ENCODE measurements around the gene CHSY1. TPM values are rescaled to one million over a fixed set of nuclear protein-coding genes. Genes with fewer than 3 reads are reported as not detected.

Gene CHSY1
- total RNA-seq, 4 donors from 2014 or later = 19.2 to 36.8 (median 28.1) TPM

DNA sequence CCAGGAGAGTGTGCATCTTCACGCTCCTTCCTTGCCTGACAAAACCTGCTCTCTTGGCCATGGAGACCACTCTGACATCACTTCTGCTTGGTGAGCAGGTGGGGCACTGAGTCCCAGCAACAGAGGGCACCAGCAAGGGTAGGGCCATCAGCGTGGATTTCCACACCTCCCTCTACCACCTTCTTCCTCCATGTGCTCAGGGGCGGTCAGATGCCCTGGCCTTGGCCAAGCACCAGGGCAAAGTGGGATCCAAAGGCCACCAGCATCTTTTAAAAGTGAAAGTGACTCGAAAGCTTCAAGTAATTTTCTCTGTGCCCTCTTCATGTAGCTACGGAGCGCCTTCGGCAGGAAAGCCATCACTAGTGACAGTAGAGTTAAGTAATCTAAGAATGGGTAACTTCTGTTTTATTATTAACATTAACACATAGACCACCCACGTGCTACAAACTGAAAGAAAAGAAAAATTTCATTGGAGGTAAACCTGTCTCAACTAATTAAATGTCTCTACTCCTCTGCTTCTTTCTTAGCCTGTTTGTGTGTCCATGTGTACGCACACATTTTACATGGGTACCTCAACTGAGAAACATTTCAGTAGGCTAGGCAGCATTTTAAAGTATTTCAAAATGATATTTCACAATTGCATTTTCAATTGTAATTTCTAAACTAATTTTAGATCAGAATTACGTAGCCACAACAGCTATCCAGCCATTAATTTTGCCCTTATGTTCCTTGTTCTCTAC is 57.9 kb downstream of the CHSY1 start:
- TF ChIP-seq CTCF (IDR thresholded peaks at IDR 0.05; ENCODE audit: low read depth) = no peak

- TF ChIP-seq CTCF (IDR thresholded peaks at IDR 0.05; ENCODE audit: low read depth) = no peak
Observed at GRCh38 chr15:101193120-101193644, 58.7 kb downstream of the CHSY1 start.

- no peak for TF ChIP-seq CTCF (IDR thresholded peaks at IDR 0.05; ENCODE audit: low read depth)
Observed at GRCh38 chr15:101192081-101192480, 59.8 kb downstream of the CHSY1 start.

GRCh38 chr15:101191242-101191641 is 60.6 kb downstream of the CHSY1 start:
- no peak for TF ChIP-seq CTCF (IDR thresholded peaks at IDR 0.05; ENCODE audit: low read depth)

DNA sequence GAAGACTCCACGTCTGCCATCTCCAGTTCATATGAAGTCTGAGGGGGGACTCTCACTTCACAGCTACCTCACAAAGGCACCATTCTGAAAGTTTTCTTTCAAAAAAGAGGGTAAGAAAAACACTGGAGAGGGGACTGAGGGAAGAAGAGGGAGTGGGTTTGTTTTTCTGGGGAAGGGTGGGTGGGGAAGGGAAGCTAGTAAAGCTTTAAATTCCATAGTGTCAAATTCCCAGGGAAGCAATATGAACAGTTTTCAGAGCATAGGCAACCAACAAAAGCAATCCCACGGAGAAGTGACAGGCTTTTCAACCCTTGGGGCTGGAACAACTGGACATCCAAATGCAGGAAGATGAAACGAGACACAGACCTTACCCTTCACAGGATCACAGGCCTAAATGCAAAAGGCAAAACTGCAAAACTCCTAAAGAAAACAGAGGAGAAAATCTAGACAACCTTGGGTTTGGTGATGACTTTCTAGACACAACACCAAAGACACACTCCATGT is 61.7 kb downstream of the CHSY1 start:
- TF ChIP-seq CTCF (IDR thresholded peaks at IDR 0.05; ENCODE audit: low read depth) = no peak

DNA sequence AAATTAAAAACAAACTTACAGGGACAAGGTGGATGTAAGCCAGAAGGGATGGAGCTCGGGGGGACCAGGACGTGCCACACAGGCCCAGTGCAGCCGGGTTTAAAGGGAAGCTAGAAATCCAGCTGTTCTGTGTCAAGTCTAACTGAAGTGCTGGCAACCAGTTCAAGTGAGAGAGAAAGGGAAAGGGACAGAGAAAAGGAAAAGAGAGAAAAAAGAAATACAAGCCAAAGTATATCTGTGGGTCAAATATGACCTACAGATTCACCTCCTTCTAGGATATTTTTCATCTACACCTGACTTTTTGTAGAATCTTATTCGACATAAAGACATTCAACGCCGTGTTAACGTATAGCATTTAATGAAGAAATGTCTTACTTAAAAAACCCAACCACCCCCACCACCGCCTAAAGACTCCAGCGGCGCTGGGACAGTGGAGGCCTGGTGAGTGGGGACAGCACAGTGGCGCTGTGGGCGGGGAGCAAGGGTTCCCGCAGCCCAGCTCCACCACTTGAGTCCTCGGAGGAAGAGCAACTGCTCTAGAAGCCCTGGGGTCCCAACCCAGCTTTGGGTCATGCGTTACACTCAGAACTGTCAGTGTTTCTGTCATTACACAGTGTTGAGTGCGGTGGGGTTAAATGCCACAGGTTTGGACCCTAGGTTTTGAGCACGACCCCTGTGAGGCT is 62.3 kb downstream of the CHSY1 start:
- TF ChIP-seq CTCF (IDR thresholded peaks at IDR 0.05; ENCODE audit: low read depth) = no peak
